Neural cell (in vitro differentiated cells): ENCODE results near the gene KPTN.

Source experiments
- EZH2 ChIP-seq: fragments of 200-600, 300-800 bp; shearing (Covaris generic), sonication (generic); IDR thresholded peaks from 2 replicates; pipeline ENCODE4 v1.6.1; 2014; ENCODE audit warnings: antibody characterized with exemption, low read length, borderline replicate concordance, mild to moderate bottlenecking; ENCODE audit not compliant: insufficient read depth, poor library complexity, severe bottlenecking
- TF ChIP-seq, protein P1 (sequence below): fragments of 450-650 bp; IDR thresholded peaks from 2 replicates; pipeline ENCODE4 v1.5.1; 2014; ENCODE audit warnings: antibody characterized with exemption, mild to moderate bottlenecking, moderate library complexity; ENCODE audit not compliant: poor library complexity, severe bottlenecking

DNA sequence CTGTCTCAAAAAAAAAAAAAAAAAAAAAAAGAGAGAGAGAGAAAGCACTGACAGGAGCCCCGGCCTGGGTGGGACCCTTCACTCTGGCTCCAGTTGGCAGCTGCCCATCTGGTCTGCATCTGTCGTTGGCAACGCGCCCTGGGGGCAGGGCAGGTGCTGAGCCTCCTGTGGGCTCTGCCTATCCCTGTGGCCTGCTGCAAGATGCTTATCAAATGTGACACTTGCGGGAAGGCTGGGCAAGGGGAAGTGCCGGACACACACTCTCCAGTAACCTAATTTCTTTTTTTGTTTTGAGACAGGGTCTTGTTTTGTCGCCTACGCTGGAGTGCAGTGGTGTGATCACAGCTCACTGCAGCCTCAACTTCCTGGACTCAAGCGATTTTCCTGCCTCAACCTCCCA lies 10.7 kb upstream of the KPTN start:
- TF ChIP-seq, protein P1, sequence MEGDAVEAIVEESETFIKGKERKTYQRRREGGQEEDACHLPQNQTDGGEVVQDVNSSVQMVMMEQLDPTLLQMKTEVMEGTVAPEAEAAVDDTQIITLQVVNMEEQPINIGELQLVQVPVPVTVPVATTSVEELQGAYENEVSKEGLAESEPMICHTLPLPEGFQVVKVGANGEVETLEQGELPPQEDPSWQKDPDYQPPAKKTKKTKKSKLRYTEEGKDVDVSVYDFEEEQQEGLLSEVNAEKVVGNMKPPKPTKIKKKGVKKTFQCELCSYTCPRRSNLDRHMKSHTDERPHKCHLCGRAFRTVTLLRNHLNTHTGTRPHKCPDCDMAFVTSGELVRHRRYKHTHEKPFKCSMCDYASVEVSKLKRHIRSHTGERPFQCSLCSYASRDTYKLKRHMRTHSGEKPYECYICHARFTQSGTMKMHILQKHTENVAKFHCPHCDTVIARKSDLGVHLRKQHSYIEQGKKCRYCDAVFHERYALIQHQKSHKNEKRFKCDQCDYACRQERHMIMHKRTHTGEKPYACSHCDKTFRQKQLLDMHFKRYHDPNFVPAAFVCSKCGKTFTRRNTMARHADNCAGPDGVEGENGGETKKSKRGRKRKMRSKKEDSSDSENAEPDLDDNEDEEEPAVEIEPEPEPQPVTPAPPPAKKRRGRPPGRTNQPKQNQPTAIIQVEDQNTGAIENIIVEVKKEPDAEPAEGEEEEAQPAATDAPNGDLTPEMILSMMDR = no peak
- TF ChIP-seq EZH2 = no peak
